SK-N-MC (cell line): Measurements from ENCODE around the gene TMED7.

Source experiments
- EZH2 ChIP-seq: fragments of 200-600 bp; sonication (generic); IDR thresholded peaks from one replicate; pipeline ENCODE4 v1.6.1; 2017; ENCODE audit warnings: antibody characterized with exemption
- POLR2AphosphoS5 ChIP-seq: IDR thresholded peaks from 2 replicates; pipeline ENCODE4 v1.6.1; 2012; ENCODE audit warnings: mild to moderate bottlenecking, low read depth, low read length, borderline replicate concordance

- no peak for TF ChIP-seq EZH2
- no peak for TF ChIP-seq POLR2AphosphoS5
Measured at GRCh38 chr5:115577741-115578140, 48.1 kb downstream of the TMED7 start.
